Natural killer cell (primary cell): ENCODE data around the gene RO60. TPM values are rescaled to one million over a fixed set of nuclear protein-coding genes. Genes with fewer than 3 reads are reported as not detected.

ENCODE experiments used
- ATAC-seq, 3 donors: fragments of 150-1000 bp in 2 of 3; fragments of 200-7000 bp in 1 of 3; cut with Tn5 transposase; 1 replicate in 1 of 3; 2 replicates in 2 of 3; pipeline ENCODE4 v1.10.0; 2021; ENCODE audit warnings: mild to moderate bottlenecking in 2 of 3, moderate library complexity in 2 of 3
- DNase-seq, 2 donors: peaks; one replicate each; pipeline versions ENCODE4 v3.0.0 to v3.0.0-alpha.2; 2013 to 2021; ENCODE audit warnings: mixed read lengths in 1 of 2
- H3K27ac ChIP-seq: one replicate; pipeline ENCODE4 v1.5.1; 2013; ENCODE audit warnings: mild to moderate bottlenecking, low read length
- H3K27me3 ChIP-seq: one replicate; pipeline ENCODE4 v1.6.1; 2013; ENCODE audit warnings: low read length; ENCODE audit not compliant: control insufficient read depth, insufficient read depth
- H3K36me3 ChIP-seq: one replicate; pipeline ENCODE4 v1.6.1; 2013; ENCODE audit warnings: low read length; ENCODE audit not compliant: control insufficient read depth, insufficient read depth
- H3K4me1 ChIP-seq: one replicate; pipeline ENCODE4 v1.6.1; 2013; ENCODE audit warnings: low read length; ENCODE audit not compliant: control insufficient read depth, insufficient read depth
- H3K4me3 ChIP-seq: one replicate; pipeline ENCODE4 v1.5.1; 2013; ENCODE audit warnings: low read length
- H3K9me3 ChIP-seq: one replicate; pipeline ENCODE4 v1.6.1; 2013; ENCODE audit warnings: low read length; ENCODE audit not compliant: control insufficient read depth, insufficient read depth
- H3K27ac Mint-ChIP-seq, 2 donors: one replicate each; pipeline ENCODE4 v1.8.0; 2022; ENCODE audit warnings: mild to moderate bottlenecking in 2 of 2, mixed read lengths in 2 of 2, moderate library complexity in 1 of 2
- H3K27me3 Mint-ChIP-seq, 2 donors: one replicate each; pipeline ENCODE4 v1.8.0; 2022; ENCODE audit warnings: low read depth in 2 of 2, mixed read lengths in 2 of 2
- H3K36me3 Mint-ChIP-seq: one replicate; pipeline ENCODE4 v1.8.0; 2022; ENCODE audit warnings: mixed read lengths
- H3K4me1 Mint-ChIP-seq, 2 donors: one replicate each; pipeline ENCODE4 v1.8.0; 2022; ENCODE audit warnings: mixed read lengths in 2 of 2
- H3K4me3 Mint-ChIP-seq: one replicate; pipeline ENCODE4 v1.8.0; 2022; ENCODE audit warnings: mild to moderate bottlenecking, moderate library complexity, mixed read lengths
- H3K9me3 Mint-ChIP-seq, 2 donors: one replicate each; pipeline ENCODE4 v1.8.0; 2022; ENCODE audit warnings: mixed read lengths in 2 of 2
- WGBS: methylation state at CpG from one replicate; pipeline ENCODE4 v1.1.7; 2013; ENCODE audit warnings: missing lambda C conversion rate; ENCODE audit not compliant: insufficient coverage; 5-methylcytosine and 5-hydroxymethylcytosine counted together
- intact Hi-C: fragments of 100-400 bp; cut with micrococcal nuclease; formaldehyde crosslinking; loops from one replicate; pipeline ENCODE4 v1.14.2; 2022
- total RNA-seq, 4 donors: library from RNA; stranded (reverse); fragments of 120-200 nt in 1 of 4; gene quantifications; one replicate each; pipeline versions ENCODE4 v1.2.3 to v1.2.4, GENCODE V29; 2013 to 2022
- TF ChIP-seq, protein P1 (sequence below): fragments of 200-600 bp; IDR thresholded peaks from one replicate; pipeline ENCODE4 v1.8.0; 2022; ENCODE audit warnings: antibody characterized with exemption

RO60 gene
- total RNA-seq = 10 to 100 TPM; 74.3 to 95.5 (median 78.9) TPM
- 112 TPM for total RNA-seq (2013)

- Histone ChIP-seq H3K36me3 (no peaks in the 10 kb centered on the region), H3K4me1 (peaks cover 14% of the 10 kb centered on the region), H3K9me3 (no peaks in the 10 kb centered on the region), H3K27ac (peak within 1 kb of the TSS; percentile 98), H3K4me3 (peak within 1 kb of the TSS; percentile 99), H3K27me3 (no peaks in the 10 kb centered on the region)
- no peaks in the 10 kb centered on the region for H3K27me3 Mint-ChIP-seq
- DNase-seq (peak; percentile 87 to 98), ATAC-seq (peak; percentile 85 to 96 (median 88))
- H3K9me3 Mint-ChIP-seq = no peaks in the 10 kb centered on the region
- peak within 1 kb of the TSS; percentile 98 for H3K4me3 Mint-ChIP-seq
- intact Hi-C loops = loop anchor here (1.0 to 2.0 kb wide), 4 partner anchors 45 to 454 kb away; partner anchors contain the start of genes CDC73 and GLRX2
- WGBS = under 1% methylated on average over 73 of the region's 74 CpGs
- peaks cover 67 to 77% of the 10 kb centered on the region in 2 donors for H3K4me1 Mint-ChIP-seq
- H3K36me3 Mint-ChIP-seq = no peaks in the 10 kb centered on the region
- TF ChIP-seq, protein P1, sequence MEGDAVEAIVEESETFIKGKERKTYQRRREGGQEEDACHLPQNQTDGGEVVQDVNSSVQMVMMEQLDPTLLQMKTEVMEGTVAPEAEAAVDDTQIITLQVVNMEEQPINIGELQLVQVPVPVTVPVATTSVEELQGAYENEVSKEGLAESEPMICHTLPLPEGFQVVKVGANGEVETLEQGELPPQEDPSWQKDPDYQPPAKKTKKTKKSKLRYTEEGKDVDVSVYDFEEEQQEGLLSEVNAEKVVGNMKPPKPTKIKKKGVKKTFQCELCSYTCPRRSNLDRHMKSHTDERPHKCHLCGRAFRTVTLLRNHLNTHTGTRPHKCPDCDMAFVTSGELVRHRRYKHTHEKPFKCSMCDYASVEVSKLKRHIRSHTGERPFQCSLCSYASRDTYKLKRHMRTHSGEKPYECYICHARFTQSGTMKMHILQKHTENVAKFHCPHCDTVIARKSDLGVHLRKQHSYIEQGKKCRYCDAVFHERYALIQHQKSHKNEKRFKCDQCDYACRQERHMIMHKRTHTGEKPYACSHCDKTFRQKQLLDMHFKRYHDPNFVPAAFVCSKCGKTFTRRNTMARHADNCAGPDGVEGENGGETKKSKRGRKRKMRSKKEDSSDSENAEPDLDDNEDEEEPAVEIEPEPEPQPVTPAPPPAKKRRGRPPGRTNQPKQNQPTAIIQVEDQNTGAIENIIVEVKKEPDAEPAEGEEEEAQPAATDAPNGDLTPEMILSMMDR = no peak
- peak within 1 kb of the TSS; percentile 98 for H3K27ac Mint-ChIP-seq
Measured at GRCh38 chr1:193059282-193060114, at the start of gene RO60, which contains the start of gene UCHL5. TSS of gene RO60 (plus strand) at chr1:193059612. CDS start at chr1:193069055, 9,443 bp downstream. TSS of gene UCHL5 (minus strand) at chr1:193059360. CDS start at chr1:193059260, 100 bp downstream.

DNA sequence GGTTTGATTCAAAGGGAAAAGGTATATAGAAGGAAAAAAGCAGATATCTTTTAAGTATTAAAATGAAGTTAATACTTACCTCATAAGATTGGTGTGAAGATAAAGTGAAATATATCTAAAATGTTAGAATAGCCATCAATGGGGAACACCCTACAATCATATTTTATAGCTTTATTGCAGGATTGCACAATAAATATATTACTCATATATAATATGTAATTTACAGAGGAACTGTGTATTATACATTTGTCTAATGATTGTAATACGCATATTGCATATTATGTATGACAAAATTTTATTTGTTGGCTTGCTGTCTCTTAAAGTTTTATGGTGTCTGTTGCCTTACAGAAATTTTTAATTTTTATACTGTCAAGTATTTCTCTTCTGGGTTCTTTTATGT lies 48.0 kb upstream of the RO60 start:
- H3K36me3 ChIP-seq = peaks cover 9% of the 10 kb centered on the region
- no peaks in the 10 kb centered on the region for H3K27me3 ChIP-seq
- no peak overlapping the region for H3K4me3 Mint-ChIP-seq
- intact Hi-C loops = no loop called here
- no peaks in the 10 kb centered on the region for H3K36me3 Mint-ChIP-seq
- no peak for DNase-seq
- no peak for ATAC-seq
- H3K27ac ChIP-seq = no peak overlapping the region
- H3K9me3 Mint-ChIP-seq = no peaks in the 10 kb centered on the region
- peak overlapping the region in 1 of 2 donors; percentile 48 for H3K27ac Mint-ChIP-seq
- no peaks in the 10 kb centered on the region for H3K4me1 ChIP-seq
- H3K27me3 Mint-ChIP-seq = no peaks in the 10 kb centered on the region
- WGBS = no CpG with 5 or more reads among the region's 1 CpG
- H3K4me1 Mint-ChIP-seq = peaks cover 0 to 5% of the 10 kb centered on the region in 2 donors
- no peak overlapping the region for H3K4me3 ChIP-seq
- TF ChIP-seq, protein P1 = no peak
- H3K9me3 ChIP-seq = no peaks in the 10 kb centered on the region

DNA sequence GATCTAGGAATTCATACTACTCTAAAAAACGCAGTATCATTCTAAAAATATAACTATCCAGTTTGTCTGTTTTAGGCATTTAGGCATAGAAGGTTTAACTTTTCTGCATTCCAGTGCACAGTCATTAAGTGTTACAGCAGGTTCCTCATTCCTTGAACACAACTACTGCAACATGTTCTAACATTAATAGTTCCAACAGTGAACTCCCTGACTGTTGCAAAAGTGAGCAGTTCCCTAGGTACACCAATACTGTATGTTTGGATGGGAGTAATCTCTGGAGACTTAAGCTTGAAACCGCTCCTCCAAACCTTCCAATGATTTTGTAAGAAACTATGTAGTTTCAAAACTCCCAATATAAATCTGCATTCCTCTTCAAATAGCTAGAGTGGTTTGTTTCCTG lies 46.4 kb upstream of the RO60 start:
- no peaks in the 10 kb centered on the region for H3K27me3 Mint-ChIP-seq
- no peaks in the 10 kb centered on the region for H3K36me3 Mint-ChIP-seq
- intact Hi-C loops = no loop called here
- H3K4me1 ChIP-seq = no peaks in the 10 kb centered on the region
- no peak for DNase-seq
- no peak overlapping the region for H3K4me3 Mint-ChIP-seq
- WGBS = 100% methylated on average over 1 of the region's 2 CpGs
- no peak overlapping the region for H3K27ac Mint-ChIP-seq
- H3K9me3 ChIP-seq = no peaks in the 10 kb centered on the region
- H3K9me3 Mint-ChIP-seq = no peaks in the 10 kb centered on the region
- no peaks in the 10 kb centered on the region for H3K27me3 ChIP-seq
- TF ChIP-seq, protein P1 = no peak
- peaks cover 12% of the 10 kb centered on the region for H3K36me3 ChIP-seq
- ATAC-seq = no peak
- H3K4me3 ChIP-seq = no peak overlapping the region
- no peak overlapping the region for H3K27ac ChIP-seq
- H3K4me1 Mint-ChIP-seq = no peaks in the 10 kb centered on the region
